ENCODE results near the gene AKAP5.

AKAP5 gene

GRCh38 chr14:64459405-64460136 lies 5.7 kb upstream of the AKAP5 start:
- DNase-seq (ENCODE audit: low read depth in 1 of 2, low spot score in 1 of 2) = no peak

GRCh38 chr14:64461221-64461620 lies 4.1 kb upstream of the AKAP5 start:
- DNase-seq (ENCODE audit: low read depth in 1 of 2, low spot score in 1 of 2) = no peak

- no peak for DNase-seq (ENCODE audit: low read depth in 1 of 2, low spot score in 1 of 2)
Observed at GRCh38 chr14:64463195-64463594, 2.1 kb upstream of the AKAP5 start.

GRCh38 chr14:64463873-64464272 lies 1.4 kb upstream of the AKAP5 start:
- DNase-seq (ENCODE audit: low read depth in 1 of 2, low spot score in 1 of 2) = no peak

GRCh38 chr14:64464651-64465050 lies 648 bp upstream of the AKAP5 start:
- no peak for DNase-seq (ENCODE audit: low read depth in 1 of 2, low spot score in 1 of 2)

- DNase-seq (ENCODE audit: low read depth in 1 of 2, low spot score in 1 of 2) = no peak
Observed at GRCh38 chr14:64465831-64466554, 694 bp downstream of the AKAP5 start.

GRCh38 chr14:64467101-64467500 lies 1.8 kb downstream of the AKAP5 start:
- DNase-seq (ENCODE audit: low read depth in 1 of 2, low spot score in 1 of 2) = no peak

GRCh38 chr14:64467566-64467965 lies 2.3 kb downstream of the AKAP5 start:
- DNase-seq (ENCODE audit: low read depth in 1 of 2, low spot score in 1 of 2) = no peak

- no peak for DNase-seq (ENCODE audit: low read depth in 1 of 2, low spot score in 1 of 2)
Observed at GRCh38 chr14:64468451-64468850, 3.2 kb downstream of the AKAP5 start.

GRCh38 chr14:64474041-64474440 lies 8.7 kb downstream of the AKAP5 start:
- DNase-seq (ENCODE audit: low read depth in 1 of 2, low spot score in 1 of 2) = no peak

GRCh38 chr14:64474698-64475097 lies 9.4 kb downstream of the AKAP5 start:
- DNase-seq (ENCODE audit: low read depth in 1 of 2, low spot score in 1 of 2) = no peak

- DNase-seq (ENCODE audit: low read depth in 1 of 2, low spot score in 1 of 2) = no peak
Observed at GRCh38 chr14:64475585-64476273, 10.4 kb downstream of the AKAP5 start.

GRCh38 chr14:64476438-64476837 lies 11.1 kb downstream of the AKAP5 start:
- DNase-seq (ENCODE audit: low read depth in 1 of 2, low spot score in 1 of 2) = no peak

GRCh38 chr14:64478634-64479250 lies 13.4 kb downstream of the AKAP5 start:
- DNase-seq (ENCODE audit: low read depth in 1 of 2, low spot score in 1 of 2) = no peak

GRCh38 chr14:64488590-64489099 lies 23.3 kb downstream of the AKAP5 start:
- DNase-seq (ENCODE audit: low read depth in 1 of 2, low spot score in 1 of 2) = no peak

- DNase-seq (ENCODE audit: low read depth in 1 of 2, low spot score in 1 of 2) = no peak
Observed at GRCh38 chr14:64491637-64492036, 26.3 kb downstream of the AKAP5 start.

- no peak for DNase-seq (ENCODE audit: low read depth in 1 of 2, low spot score in 1 of 2)
Observed at GRCh38 chr14:64493455-64493854, 28.2 kb downstream of the AKAP5 start.

GRCh38 chr14:64495252-64495651 lies 30.0 kb downstream of the AKAP5 start:
- DNase-seq (ENCODE audit: low read depth in 1 of 2, low spot score in 1 of 2) = no peak

- no peak for DNase-seq (ENCODE audit: low read depth in 1 of 2, low spot score in 1 of 2)
Observed at GRCh38 chr14:64496764-64497163, 31.5 kb downstream of the AKAP5 start.

- no peak for DNase-seq (ENCODE audit: low read depth in 1 of 2, low spot score in 1 of 2)
Observed at GRCh38 chr14:64500088-64500487, 34.8 kb downstream of the AKAP5 start.

- DNase-seq (ENCODE audit: low read depth in 1 of 2, low spot score in 1 of 2) = no peak
Observed at GRCh38 chr14:64501411-64502171, 36.3 kb downstream of the AKAP5 start.

All from activated T-helper 1 cell treated with anti-CD3 and anti-CD28 coated beads, Interleukin-2, amount 50 U/mL, for 16 hours (primary cell).